Measurements from ENCODE around the gene TPP1. TPM values are rescaled to one million over a fixed set of nuclear protein-coding genes. Genes with fewer than 3 reads are reported as not detected.

TPP1 gene
- polyA plus RNA-seq, 4 donors, result 89.2 to 119 (median 113) TPM

DNA sequence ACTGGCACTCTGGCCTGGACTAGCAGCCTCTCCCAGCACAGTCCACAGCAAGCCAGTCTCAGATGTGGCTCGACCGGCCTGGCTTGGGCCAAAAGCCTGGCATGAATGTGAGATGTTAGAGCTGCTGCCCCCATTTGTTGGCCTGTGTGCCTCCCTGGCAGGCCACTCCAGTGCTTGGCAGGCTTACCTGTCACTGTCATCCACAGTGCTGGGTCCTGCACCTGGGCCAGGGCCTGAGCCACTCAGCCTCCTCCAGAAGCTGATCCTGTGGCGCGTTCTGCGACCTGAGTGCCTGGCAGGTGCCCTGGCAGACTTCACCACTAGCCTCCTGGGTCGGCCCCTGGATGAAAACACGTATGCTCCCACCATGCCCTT, 51.9 kb downstream of the TPP1 start:
- no peak for DNase-seq (ENCODE audit: low read depth in 4 of 4, low spot score in 2 of 4)

DNA sequence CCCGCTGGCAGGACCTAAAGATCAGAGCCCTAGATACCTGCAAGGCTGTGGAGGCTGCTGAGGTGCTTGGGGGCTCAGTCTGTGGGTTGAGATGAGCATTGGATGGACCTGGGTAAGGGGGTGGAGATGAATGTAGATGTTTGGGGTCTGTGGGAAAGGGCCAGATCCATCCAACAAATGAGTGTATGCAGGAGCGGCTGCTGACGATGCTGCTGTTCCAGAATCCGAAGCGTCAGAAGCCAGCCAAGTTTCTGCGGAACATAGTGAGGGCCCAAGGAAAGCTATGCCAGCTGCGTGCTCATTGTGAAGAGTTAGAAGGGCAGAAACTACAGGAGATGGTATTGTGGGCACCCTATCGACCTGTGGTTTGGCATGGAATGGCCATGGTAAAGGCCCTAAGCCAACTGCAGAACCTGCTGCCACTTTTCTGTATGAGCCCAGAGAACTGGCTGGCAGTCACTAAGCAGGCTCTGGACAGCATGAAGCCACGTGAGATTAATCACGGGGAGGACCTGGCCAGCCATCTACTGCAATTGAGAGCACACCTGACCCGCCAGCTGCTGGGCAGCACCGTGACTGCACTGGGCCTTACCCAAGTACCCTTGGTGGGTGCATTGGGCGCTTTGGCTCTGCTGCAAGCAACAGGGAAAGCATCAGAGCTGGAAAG, 52.4 kb downstream of the TPP1 start:
- DNase-seq (ENCODE audit: low read depth in 4 of 4, low spot score in 2 of 4), result no peak

DNA sequence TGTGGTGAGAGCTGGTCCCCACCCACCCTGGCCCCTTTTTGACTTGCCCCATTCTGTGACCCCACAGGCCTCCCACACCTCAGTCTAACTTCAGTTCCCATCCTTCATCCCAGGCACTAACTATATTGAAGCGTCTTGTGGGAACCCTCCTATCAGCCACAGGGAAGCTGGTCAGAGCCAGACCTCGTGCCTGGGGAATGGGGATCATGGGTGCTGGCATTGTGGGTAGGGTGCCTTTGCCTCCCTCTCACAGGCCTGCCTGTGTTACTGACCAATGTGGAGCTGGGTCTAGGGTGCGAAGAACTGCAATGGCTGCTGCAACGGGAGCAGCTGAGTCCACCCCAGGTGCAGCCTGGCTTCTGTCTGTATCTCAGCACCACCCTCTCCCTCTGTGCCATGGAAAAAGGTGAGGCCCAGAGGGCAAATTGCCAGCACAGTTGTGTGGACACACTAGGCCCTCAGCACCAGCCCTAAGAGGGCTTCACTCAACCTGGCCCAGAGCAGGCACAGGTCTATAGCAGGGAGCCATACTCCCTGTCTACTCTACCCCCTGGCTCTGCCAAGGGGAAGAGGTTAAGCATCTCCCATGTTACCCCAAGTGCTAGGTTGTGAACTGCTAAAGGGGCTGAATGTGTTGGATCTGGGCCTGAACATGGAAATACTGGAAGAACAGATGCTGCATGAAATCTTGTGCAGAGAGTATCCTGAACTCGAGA, 53.1 kb downstream of the TPP1 start:
- DNase-seq (ENCODE audit: low read depth in 4 of 4, low spot score in 2 of 4), result no peak

DNA sequence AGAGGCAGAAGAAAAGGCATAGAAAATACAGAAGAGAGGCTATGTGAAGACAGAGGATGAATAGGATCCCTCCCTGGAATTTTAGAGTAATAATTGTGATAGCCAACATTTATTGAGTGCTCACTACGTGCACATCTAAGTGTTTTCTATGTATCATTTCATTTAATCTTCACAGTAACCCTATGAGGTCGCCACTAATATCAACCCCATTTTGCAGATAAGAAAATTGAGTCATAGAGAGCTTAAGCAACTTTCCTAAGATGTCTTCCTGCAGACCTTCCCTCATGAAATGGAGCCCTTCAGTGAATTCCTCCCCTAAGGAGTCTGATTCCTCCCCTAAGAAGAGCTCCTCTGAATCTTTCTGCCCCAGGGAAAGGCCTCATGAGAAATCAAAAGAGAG, 53.9 kb downstream of the TPP1 start:
- DNase-seq (ENCODE audit: low read depth in 4 of 4, low spot score in 2 of 4), result no peak

DNA sequence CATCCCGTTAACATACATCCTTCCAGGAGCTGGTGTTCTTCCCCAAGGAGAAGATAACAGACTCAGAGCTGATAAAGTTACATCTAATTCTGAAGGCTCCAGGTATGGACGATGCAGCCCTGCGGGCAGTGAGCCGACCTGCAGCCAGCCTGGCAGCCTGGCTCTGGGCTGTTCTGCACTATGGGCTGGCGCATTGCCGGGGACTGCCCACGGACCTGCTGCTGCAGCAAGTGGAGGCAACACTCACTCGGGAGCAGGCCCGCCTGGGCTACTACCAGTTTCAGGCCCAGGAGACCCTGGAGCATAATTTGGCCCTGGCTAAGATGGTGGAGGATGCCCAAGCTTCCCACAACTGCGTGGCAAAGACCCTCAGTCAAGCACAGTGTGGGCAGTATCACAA, 55.6 kb downstream of the TPP1 start:
- no peak for DNase-seq (ENCODE audit: low read depth in 4 of 4, low spot score in 2 of 4)

DNA sequence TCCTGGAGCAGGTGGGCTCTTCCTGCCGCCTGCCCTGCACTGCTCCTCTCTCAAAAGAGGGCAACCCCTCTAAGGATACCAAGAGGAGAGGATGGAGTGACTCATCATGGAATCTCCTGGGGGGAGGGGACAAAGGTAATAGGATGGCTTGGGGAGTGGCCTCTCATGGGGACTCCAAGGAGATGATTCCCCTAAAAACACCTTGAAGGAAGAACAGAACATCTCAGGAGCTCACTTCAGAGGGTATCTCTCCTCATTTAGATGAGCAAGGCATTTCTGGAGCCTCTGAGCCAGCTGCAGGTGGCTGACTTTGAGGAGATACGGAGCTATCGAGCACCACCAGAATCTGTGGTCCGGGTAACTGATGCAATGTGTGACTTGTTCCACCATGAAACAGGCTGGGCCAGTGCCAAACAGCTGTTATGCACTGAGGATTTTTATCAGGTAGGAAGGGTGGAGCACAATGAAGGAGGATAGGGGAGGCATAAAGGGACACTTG, 56.1 kb downstream of the TPP1 start:
- no peak for DNase-seq (ENCODE audit: low read depth in 4 of 4, low spot score in 2 of 4)

Other genes with a start within 250 kb of the TPP1 start
- gene SMPD1, start 228.9 kb downstream of the TPP1 start, polyA plus RNA-seq (ENCODE audit: insufficient read length in 4 of 4), result 10 to 100 TPM; 31.8 to 35.9 (median 35.4) TPM
- gene APBB1, start 200.3 kb downstream of the TPP1 start, polyA plus RNA-seq (ENCODE audit: insufficient read length in 4 of 4), result 10 to 100 TPM; 49.1 to 71.1 (median 59.7) TPM
- gene HPX, start 178.4 kb downstream of the TPP1 start, polyA plus RNA-seq (ENCODE audit: insufficient read length in 4 of 4), result 1 to 10 TPM; 1.7 to 8.6 (median 5.9) TPM
- gene TRIM3, start 145.5 kb downstream of the TPP1 start, polyA plus RNA-seq (ENCODE audit: insufficient read length in 4 of 4), result 10 to 100 TPM; 16.7 to 31.9 (median 23.6) TPM
- 10 to 100 TPM; 60.4 to 84.0 (median 70.5) TPM for gene ARFIP2, start 138.1 kb downstream of the TPP1 start, polyA plus RNA-seq (ENCODE audit: insufficient read length in 4 of 4)
- 10 to 100 TPM; 36.3 to 38.9 (median 38.3) TPM for gene TIMM10B, start 137.9 kb downstream of the TPP1 start, polyA plus RNA-seq (ENCODE audit: insufficient read length in 4 of 4)
- gene DNHD1, start 122.1 kb downstream of the TPP1 start, polyA plus RNA-seq (ENCODE audit: insufficient read length in 4 of 4), result 10 to 100 TPM in 2 of 4 donors, 1 to 10 TPM in 2; 4.1 to 14.4 (median 9.3) TPM
- gene RRP8, start 15.8 kb downstream of the TPP1 start, polyA plus RNA-seq (ENCODE audit: insufficient read length in 4 of 4), result 10 to 100 TPM; 18.0 to 26.5 (median 24.0) TPM
- gene ILK, start 15.6 kb downstream of the TPP1 start, polyA plus RNA-seq (ENCODE audit: insufficient read length in 4 of 4), result 100 to 1,000 TPM; 154 to 165 (median 158) TPM
- gene TAF10, start 7.2 kb downstream of the TPP1 start, polyA plus RNA-seq (ENCODE audit: insufficient read length in 4 of 4), result 100 to 1,000 TPM in 1 of 4 donors, 10 to 100 TPM in 3; 64.8 to 107 (median 78.5) TPM
- 10 to 100 TPM; 29.8 to 49.5 (median 37.8) TPM for gene DCHS1, start 36.4 kb upstream of the TPP1 start, polyA plus RNA-seq (ENCODE audit: insufficient read length in 4 of 4)
- gene MRPL17, start 63.9 kb upstream of the TPP1 start, polyA plus RNA-seq (ENCODE audit: insufficient read length in 4 of 4), result 10 to 100 TPM; 64.7 to 81.0 (median 72.8) TPM
- under 1 TPM in 3 of 4 donors, not detected in 1; 0.04 to 0.13 (median 0.05) TPM for gene OR2AG2, start 152.6 kb upstream of the TPP1 start, polyA plus RNA-seq (ENCODE audit: insufficient read length in 4 of 4)
- under 1 TPM in 3 of 4 donors, not detected in 1; 0.04 to 0.16 (median 0.05) TPM for gene OR2AG1, start 163.6 kb upstream of the TPP1 start, polyA plus RNA-seq (ENCODE audit: insufficient read length in 4 of 4)
- under 1 TPM in 2 of 4 donors, not detected in 2; 0.03 TPM for gene OR6A2, start 180.3 kb upstream of the TPP1 start, polyA plus RNA-seq (ENCODE audit: insufficient read length in 4 of 4)
- gene OR10A5, start 226.3 kb upstream of the TPP1 start, polyA plus RNA-seq (ENCODE audit: insufficient read length in 4 of 4), result not detected
- under 1 TPM in 3 of 4 donors, not detected in 1; 0.03 to 0.09 (median 0.09) TPM for gene OR10A2, start 243.6 kb upstream of the TPP1 start, polyA plus RNA-seq (ENCODE audit: insufficient read length in 4 of 4)

Data from left renal cortex interstitium (tissue), 4 donors.